TTC549 (cell line): ENCODE measurements around the gene LRRC47.
"Not testable (repeated sequence)": the region's sequence is repeated elsewhere in the genome, so short reads cannot be mapped to it uniquely, and the experiment has no call there.

Experiments
- FAIRE-seq: peaks from 2 replicates; lab custom pipeline; 2012; peaks lifted over from hg19 to GRCh38; lab: Jason Lieb, UNC

LRRC47 gene

GRCh38 chr1:3814771-3815561 is 18.7 kb upstream of the LRRC47 start:
- FAIRE-seq: no peak

GRCh38 chr1:3814065-3814464 is 17.8 kb upstream of the LRRC47 start:
- FAIRE-seq: no peak

GRCh38 chr1:3811595-3811911 is 15.3 kb upstream of the LRRC47 start:
- no peak for FAIRE-seq

- not testable (repeated sequence) for FAIRE-seq
These were observed 14.0 kb upstream of the LRRC47 start for GRCh38 chr1:3810149-3810761.

- FAIRE-seq: no peak
These were observed 13.4 kb upstream of the LRRC47 start for GRCh38 chr1:3809680-3810079.

- FAIRE-seq: no peak
These were observed 11.5 kb upstream of the LRRC47 start for GRCh38 chr1:3807769-3808168.

- no peak for FAIRE-seq
These were observed 8.7 kb upstream of the LRRC47 start for GRCh38 chr1:3805038-3805437.

GRCh38 chr1:3804627-3804944 is 8.3 kb upstream of the LRRC47 start:
- not testable (repeated sequence) for FAIRE-seq

- no peak for FAIRE-seq
These were observed 7.8 kb upstream of the LRRC47 start for GRCh38 chr1:3803905-3804626.

- not testable (repeated sequence) for FAIRE-seq
These were observed 4.5 kb upstream of the LRRC47 start for GRCh38 chr1:3800795-3801194.

GRCh38 chr1:3799976-3800685 is 3.8 kb upstream of the LRRC47 start:
- no peak for FAIRE-seq

- no peak for FAIRE-seq
These were observed 664 bp downstream of the LRRC47 start for GRCh38 chr1:3795453-3796214.

- FAIRE-seq: no peak
These were observed 5.3 kb downstream of the LRRC47 start for GRCh38 chr1:3790952-3791351.

GRCh38 chr1:3790500-3790923 is 5.8 kb downstream of the LRRC47 start:
- no peak for FAIRE-seq

- no peak for FAIRE-seq
These were observed 6.6 kb downstream of the LRRC47 start for GRCh38 chr1:3789421-3790300.

GRCh38 chr1:3788756-3789420 is 7.4 kb downstream of the LRRC47 start:
- no peak for FAIRE-seq

GRCh38 chr1:3787745-3788605 is 8.3 kb downstream of the LRRC47 start:
- FAIRE-seq: no peak

- FAIRE-seq: no peak
These were observed 9.0 kb downstream of the LRRC47 start for GRCh38 chr1:3787349-3787715.

- FAIRE-seq: no peak
These were observed 9.6 kb downstream of the LRRC47 start for GRCh38 chr1:3786468-3787348.
